OCI-LY7 (cell line): ENCODE results near the gene FBN2.

Experiments used
- EZH2phosphoT487 ChIP-seq: fragments of 200-600 bp; sonication (generic); IDR thresholded peaks from 2 replicates; pipeline ENCODE4 v1.6.1; 2018; ENCODE audit warnings: low read depth, borderline replicate concordance, mild to moderate bottlenecking, mixed run types, antibody characterized with exemption, low read length, moderate library complexity, mixed read lengths
- TF ChIP-seq, protein P1 (sequence below): fragments of 200-600 bp; sonication (generic); conservative IDR thresholded peaks from 2 replicates; pipeline ENCODE4 v1.5.1; 2014; ENCODE audit warnings: mild to moderate bottlenecking, antibody characterized with exemption, low read length, moderate library complexity, mixed read lengths

DNA sequence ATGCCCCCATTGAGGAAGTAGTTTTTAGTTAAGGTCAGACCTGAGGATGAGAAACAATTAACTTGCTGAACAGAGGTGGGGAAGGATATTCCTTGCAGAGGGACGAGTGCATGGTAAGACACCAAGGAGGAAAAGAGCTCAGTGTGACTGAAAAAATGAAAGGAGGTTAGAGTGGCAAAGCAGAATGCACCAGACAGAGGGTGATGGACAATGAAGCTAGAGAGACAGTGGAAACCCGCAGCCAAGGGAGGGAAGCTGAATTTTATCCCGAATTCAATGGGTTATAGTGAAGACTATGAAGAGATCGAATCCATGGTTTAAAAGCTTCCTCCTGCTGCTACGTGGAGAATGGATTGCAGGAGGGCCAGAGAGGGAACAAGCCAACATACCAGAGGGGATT lies 206.8 kb downstream of the FBN2 start:
- TF ChIP-seq, protein P1, sequence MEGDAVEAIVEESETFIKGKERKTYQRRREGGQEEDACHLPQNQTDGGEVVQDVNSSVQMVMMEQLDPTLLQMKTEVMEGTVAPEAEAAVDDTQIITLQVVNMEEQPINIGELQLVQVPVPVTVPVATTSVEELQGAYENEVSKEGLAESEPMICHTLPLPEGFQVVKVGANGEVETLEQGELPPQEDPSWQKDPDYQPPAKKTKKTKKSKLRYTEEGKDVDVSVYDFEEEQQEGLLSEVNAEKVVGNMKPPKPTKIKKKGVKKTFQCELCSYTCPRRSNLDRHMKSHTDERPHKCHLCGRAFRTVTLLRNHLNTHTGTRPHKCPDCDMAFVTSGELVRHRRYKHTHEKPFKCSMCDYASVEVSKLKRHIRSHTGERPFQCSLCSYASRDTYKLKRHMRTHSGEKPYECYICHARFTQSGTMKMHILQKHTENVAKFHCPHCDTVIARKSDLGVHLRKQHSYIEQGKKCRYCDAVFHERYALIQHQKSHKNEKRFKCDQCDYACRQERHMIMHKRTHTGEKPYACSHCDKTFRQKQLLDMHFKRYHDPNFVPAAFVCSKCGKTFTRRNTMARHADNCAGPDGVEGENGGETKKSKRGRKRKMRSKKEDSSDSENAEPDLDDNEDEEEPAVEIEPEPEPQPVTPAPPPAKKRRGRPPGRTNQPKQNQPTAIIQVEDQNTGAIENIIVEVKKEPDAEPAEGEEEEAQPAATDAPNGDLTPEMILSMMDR = no peak
- TF ChIP-seq EZH2phosphoT487 = no peak
